ENCODE data around the gene CDK8. TPM values are rescaled to one million over a fixed set of nuclear protein-coding genes. Genes with fewer than 3 reads are reported as not detected.

Gene CDK8
- total and polyA plus RNA-seq, 10 of the 15 experiments (the other 5 are each of a cell fraction or from before 2014, with no cell fraction given) = 8.6 to 23.5 (median 12.5) TPM

GRCh38 chr13:26325876-26326275 is 71.9 kb downstream of the CDK8 start:
- DNase-seq (ENCODE audit: low read depth, low spot score) (peak; percentile 13), FAIRE-seq (no peak), ATAC-seq (peak; percentile 92)
- no peak overlapping the region for H2AFZ ChIP-seq (ENCODE audit: control insufficient read depth, low read depth, low read length)
- H3K36me3 ChIP-seq (ENCODE audit: control insufficient read depth in 2 of 2, insufficient read depth in 2 of 2, low read length in 1 of 2) = no peaks in the 10 kb centered on the region
- no peak overlapping the region for H3K9ac ChIP-seq (ENCODE audit: control insufficient read depth, insufficient read depth, low read length)
- ChIA-PET RAD21 (ENCODE audit: unreplicated experiment) (no interaction called here), SMC1A (ENCODE audit: uncharacterized antibody, unreplicated experiment) (interaction anchor here (0.7 to 1.1 kb wide), 4 partner anchors 34 to 140 kb away, joined by 3 read pairs; no protein-coding TSS in a partner anchor), CTCF (interaction anchor here (1.1 kb wide), 1 partner anchor 141 kb away, joined by 5 read pairs; no protein-coding TSS in a partner anchor), POLR2A (no interaction called here)
- H3K27me3 ChIP-seq (replicated peaks in 1 of 2; ENCODE audit: control insufficient read depth in 2 of 2, insufficient read depth in 2 of 2, low read length in 1 of 2) = no peaks in the 10 kb centered on the region
- no peaks in the 10 kb centered on the region for H3K4me1 ChIP-seq (ENCODE audit: control insufficient read depth, insufficient read depth, low read length)
- TF ChIP-seq MXI1 (IDR thresholded peaks at IDR 0.05; ENCODE audit: low read depth, low read length) (no peak), MEF2A (IDR thresholded peaks at IDR 0.05; ENCODE audit: insufficient read depth, low read depth, low read length) (peak; percentile 56; the same call in 1 of the 2 replicates), FOXK2 (IDR thresholded peaks at IDR 0.05) (peak; percentile 51; the same call in 1 of the 2 replicates), RELB (IDR thresholded peaks at IDR 0.05; ENCODE audit: low read depth) (no peak), MTA2 (IDR thresholded peaks at IDR 0.05; ENCODE audit: low read depth) (peak; percentile 42; the same call in 1 of the 2 replicates), FOS (IDR thresholded peaks at IDR 0.05; ENCODE audit: borderline replicate concordance, extremely low read depth, insufficient read length) (no peak), ZNF207 (IDR thresholded peaks at IDR 0.05; ENCODE audit: borderline replicate concordance) (no peak), CREB1 (IDR thresholded peaks at IDR 0.05; ENCODE audit: low read depth) (peak; percentile 46; the same call in 1 of the 2 replicates), NR2F1 (conservative IDR thresholded peaks at IDR 0.05) (peak; percentile 88), CREM (IDR thresholded peaks at IDR 0.05; ENCODE audit: low read depth) (0 out of 2 replicates have a peak, but pooled peaks have one; percentile 38), RUNX3 (IDR thresholded peaks at IDR 0.05; ENCODE audit: low read length) (peak; percentile 85), DPF2 (IDR thresholded peaks at IDR 0.05) (0 out of 2 replicates have a peak, but pooled peaks have one; percentile 22), JUNB (IDR thresholded peaks at IDR 0.05) (peak; percentile 25; the same call in 1 of the 2 replicates), MEF2B (IDR thresholded peaks at IDR 0.05; ENCODE audit: partially characterized antibody, poor library complexity, severe bottlenecking) (peak; percentile 55), ZNF274 (IDR thresholded peaks at IDR 0.05; ENCODE audit: insufficient read depth, insufficient read length) (no peak), ZNF217 (IDR thresholded peaks at IDR 0.05) (peak; percentile 35; the same call in 1 of the 2 replicates), ATF7 (IDR thresholded peaks at IDR 0.05; ENCODE audit: low read depth) (peak; percentile 97), ATF2 (IDR thresholded peaks at IDR 0.05; ENCODE audit: low read length) (peak; percentile 71), ZNF24 (IDR thresholded peaks at IDR 0.05) (0 out of 2 replicates have a peak, but pooled peaks have one; percentile 40)
- no peaks in the 10 kb centered on the region; the same call in 1 of the 2 replicates for H3K79me2 ChIP-seq (ENCODE audit: control insufficient read depth, insufficient read depth, low read length)
- no peak overlapping the region for H3K4me3 ChIP-seq
- in situ Hi-C loops (cut with MboI) (no loop called here), intact Hi-C loops (cut with micrococcal nuclease; ENCODE audit: unreplicated experiment) (loop anchor here (5.0 kb wide), 1 partner anchor 69 kb away; no protein-coding TSS in a partner anchor)
- no peak overlapping the region for H3K27ac ChIP-seq (ENCODE audit: control insufficient read depth, insufficient read depth)
- BruUV-seq (replicated peaks) = no TSS peak
- H3K9me3 ChIP-seq (replicated peaks; ENCODE audit: control insufficient read depth, insufficient read depth, low read length) = no peaks in the 10 kb centered on the region
- H3K4me2 ChIP-seq (ENCODE audit: control insufficient read depth, insufficient read depth) = no peak overlapping the region
- WGBS (ENCODE audit: insufficient coverage, insufficient replicate concordance, low lambda C conversion rate, missing lambda C conversion rate) = 4% methylated on average over 1 of the region's 1 CpG
- H4K20me1 ChIP-seq (ENCODE audit: control insufficient read depth, insufficient read depth) = no peaks in the 10 kb centered on the region

Data from GM12878 (cell line).